Endothelial cell of umbilical vein (primary cell): Measurements from ENCODE around the gene SLC22A4. TPM values are rescaled to one million over a fixed set of nuclear protein-coding genes. Genes with fewer than 3 reads are reported as not detected.
A peak's percentile ranks its signal among the peaks of the same experiment; 100 is the strongest.

Experiments used
- BruUV-seq: library from RNA; stranded (reverse); fragments of 400-500 nt; replicated peaks from 2 replicates; lab custom pipeline; 2021; lab: Mats Ljungman, UMichigan
- CTCF ChIA-PET: fragments of 300-600, 350-600 bp; sonication (Branson Sonifier 250); formaldehyde crosslinking; loops from one replicate; lab custom pipeline; 2021; ENCODE audit warnings: antibody characterized with exemption, inconsistent platforms; lab: Charles Lee
- POLR2A ChIA-PET: fragments of 300-600, 350-600 bp; sonication (Branson Sonifier 250); formaldehyde crosslinking; loops from one replicate; lab custom pipeline; 2021; ENCODE audit warnings: antibody characterized with exemption, inconsistent platforms; lab: Charles Lee
- DNase-seq: peaks from one replicate; pipeline ENCODE4 v3.0.0-alpha.2; 2011; ENCODE audit warnings: low read depth, low spot score
- FAIRE-seq: peaks from 2 replicates; lab custom pipeline; 2011; peaks lifted over from hg19 to GRCh38; lab: Jason Lieb, UNC
- H2AFZ ChIP-seq: 2 replicates; pipeline ENCODE4 v1.6.0; 2012; ENCODE audit warnings: low read depth, low read length, control low read depth, inconsistent platforms
- H3K27ac ChIP-seq: 2 replicates; pipeline ENCODE4 v1.5.1; 2011; ENCODE audit warnings: low read depth, mild to moderate bottlenecking, control low read depth, low read length, moderate library complexity; ENCODE audit not compliant: insufficient read depth
- H3K27me3 ChIP-seq, 2 experiments: 2 replicates each; pipeline versions ENCODE4 v1.6.0 to v1.6.1; 2011; ENCODE audit warnings: low read length in 2 of 2, mixed read lengths in 1 of 2; ENCODE audit not compliant: control insufficient read depth in 2 of 2, insufficient read depth in 2 of 2
- H3K36me3 ChIP-seq, 2 experiments: 2 replicates in 1 of 2; 3 replicates in 1 of 2; pipeline ENCODE4 v1.5.1; 2011; ENCODE audit warnings: low read length in 2 of 2, mild to moderate bottlenecking in 1 of 2, moderate library complexity in 1 of 2; ENCODE audit not compliant: control insufficient read depth in 2 of 2, insufficient read depth in 2 of 2; ENCODE audit errors: extremely low read depth in 1 of 2
- H3K4me1 ChIP-seq: 3 replicates; pipeline ENCODE4 v1.5.1; 2011; ENCODE audit warnings: mild to moderate bottlenecking, low read length; ENCODE audit not compliant: control insufficient read depth, insufficient read depth; ENCODE audit errors: extremely low read depth
- H3K4me2 ChIP-seq: 2 replicates; pipeline ENCODE4 v1.6.1; 2011; ENCODE audit warnings: low read length, control low read depth, mixed read lengths; ENCODE audit not compliant: insufficient read depth
- H3K4me3 ChIP-seq, 3 experiments: fragments of 200-600 bp in 1 of 3; sonication (generic), shearing (Covaris generic) in 1 of 3; replicated peaks in 1 of 3; 2 replicates each; pipeline ENCODE4 v1.5.1; 2011 to 2016; ENCODE audit warnings: control low read depth in 3 of 3, low read length in 3 of 3, mild to moderate bottlenecking in 2 of 3, inconsistent platforms in 1 of 3, low read depth in 1 of 3, moderate library complexity in 1 of 3; ENCODE audit not compliant: insufficient read depth in 1 of 3
- H3K79me2 ChIP-seq: 2 replicates; pipeline ENCODE4 v1.6.0; 2012; ENCODE audit warnings: low read length, inconsistent platforms; ENCODE audit not compliant: control insufficient read depth, insufficient read depth
- H3K9ac ChIP-seq: replicated peaks from 2 replicates; pipeline ENCODE3; 2011; ENCODE audit warnings: low read length, control low read depth; ENCODE audit not compliant: insufficient read depth; ENCODE audit errors: extremely low read depth
- H3K9me1 ChIP-seq: replicated peaks from 3 replicates; pipeline ENCODE4 v1.6.0; 2011; ENCODE audit warnings: mild to moderate bottlenecking, low read length; ENCODE audit not compliant: control insufficient read depth, insufficient read depth; ENCODE audit errors: extremely low read depth
- H3K9me3 ChIP-seq: replicated peaks from 2 replicates; pipeline ENCODE4 v1.5.1; 2012; ENCODE audit warnings: low read length, inconsistent platforms; ENCODE audit not compliant: control insufficient read depth, insufficient read depth
- H4K20me1 ChIP-seq: replicated peaks from 2 replicates; pipeline ENCODE3; 2011; ENCODE audit warnings: mild to moderate bottlenecking, low read length; ENCODE audit not compliant: control insufficient read depth, insufficient read depth; ENCODE audit errors: extremely low read depth
- EZH2 ChIP-seq: IDR thresholded peaks from 2 replicates; pipeline ENCODE4 v1.6.1; 2012; ENCODE audit warnings: borderline replicate concordance, low read depth, mild to moderate bottlenecking, moderate library complexity, low read length, inconsistent platforms; ENCODE audit not compliant: severe bottlenecking
- FOS ChIP-seq: IDR thresholded peaks from 2 replicates; pipeline ENCODE4 v1.6.1; 2011; ENCODE audit warnings: mild to moderate bottlenecking, low read length, moderate library complexity, borderline replicate concordance; ENCODE audit not compliant: insufficient read depth
- GATA2 ChIP-seq: IDR thresholded peaks from 2 replicates; pipeline ENCODE4 v1.7.0; 2011; ENCODE audit warnings: low read depth, mild to moderate bottlenecking, moderate library complexity, mixed read lengths, low read length; ENCODE audit not compliant: insufficient read length, insufficient read depth
- JUN ChIP-seq: IDR thresholded peaks from 2 replicates; pipeline ENCODE4 v1.6.1; 2011; ENCODE audit warnings: borderline replicate concordance, low read depth; ENCODE audit not compliant: insufficient read length, insufficient read depth
- MYC ChIP-seq: IDR thresholded peaks from one replicate; pipeline ENCODE4 v1.6.1; 2011; ENCODE audit warnings: mild to moderate bottlenecking, low read depth, low read length
- POLR2A ChIP-seq: IDR thresholded peaks from 2 replicates; pipeline ENCODE4 v1.6.1; 2012; ENCODE audit warnings: low read depth, mild to moderate bottlenecking, control low read depth, low read length
- POLR2AphosphoS5 ChIP-seq: IDR thresholded peaks from 2 replicates; pipeline ENCODE4 v1.6.1; 2012; ENCODE audit warnings: low read depth, mild to moderate bottlenecking, control low read depth, low read length, moderate library complexity; ENCODE audit not compliant: insufficient read depth
- dilution Hi-C: fragments of 300-500 bp; cut with MboI; formaldehyde crosslinking; loops from one replicate; pipeline ENCODE4 v1.15.0; 2019; ENCODE audit warnings: low sequenced_read_pairs; ENCODE audit not compliant: extremely low pct_ligation_motif_present
- intact Hi-C: fragments of 100-400 bp; cut with micrococcal nuclease; formaldehyde crosslinking; loops from one replicate; pipeline ENCODE4 v1.10.0; 2022
- polyA plus RNA-seq, 4 experiments: library from polyadenylated mRNA; depleted of rRNA in 3 of 4; stranded (reverse) in 3 of 4; unstranded in 1 of 4; fragments of >200 nt; gene quantifications; 2 replicates each; pipeline versions ENCODE4 v1.2.1 to v1.2.3, GENCODE V29; 2011 to 2012; ENCODE audit warnings: missing spikeins in 1 of 4
- total RNA-seq: library from RNA; stranded (reverse); gene quantifications from 2 replicates; pipeline ENCODE4 v1.2.3, GENCODE V29; 2021
- TF ChIP-seq, protein P1 (sequence below), 2 donors: IDR thresholded peaks; 1 replicate in 1 of 2; 2 replicates in 1 of 2; pipeline ENCODE4 v1.5.1; 2011; ENCODE audit warnings: low read length in 2 of 2, mild to moderate bottlenecking in 2 of 2, moderate library complexity in 2 of 2, control low read depth in 1 of 2, inconsistent platforms in 1 of 2, low read depth in 1 of 2; ENCODE audit not compliant: insufficient read depth in 1 of 2; ENCODE audit errors: extremely low read depth in 1 of 2
- TF ChIP-seq, protein P2 (sequence below): IDR thresholded peaks from 2 replicates; pipeline ENCODE4 v1.6.1; 2011; ENCODE audit not compliant: insufficient read depth, insufficient read length

The SLC22A4 gene
- total and polyA plus RNA-seq, 2 donors (not counting 3 experiments of a cell fraction or from before 2014, with no cell fraction given): 4.9 to 6.9 TPM

DNA sequence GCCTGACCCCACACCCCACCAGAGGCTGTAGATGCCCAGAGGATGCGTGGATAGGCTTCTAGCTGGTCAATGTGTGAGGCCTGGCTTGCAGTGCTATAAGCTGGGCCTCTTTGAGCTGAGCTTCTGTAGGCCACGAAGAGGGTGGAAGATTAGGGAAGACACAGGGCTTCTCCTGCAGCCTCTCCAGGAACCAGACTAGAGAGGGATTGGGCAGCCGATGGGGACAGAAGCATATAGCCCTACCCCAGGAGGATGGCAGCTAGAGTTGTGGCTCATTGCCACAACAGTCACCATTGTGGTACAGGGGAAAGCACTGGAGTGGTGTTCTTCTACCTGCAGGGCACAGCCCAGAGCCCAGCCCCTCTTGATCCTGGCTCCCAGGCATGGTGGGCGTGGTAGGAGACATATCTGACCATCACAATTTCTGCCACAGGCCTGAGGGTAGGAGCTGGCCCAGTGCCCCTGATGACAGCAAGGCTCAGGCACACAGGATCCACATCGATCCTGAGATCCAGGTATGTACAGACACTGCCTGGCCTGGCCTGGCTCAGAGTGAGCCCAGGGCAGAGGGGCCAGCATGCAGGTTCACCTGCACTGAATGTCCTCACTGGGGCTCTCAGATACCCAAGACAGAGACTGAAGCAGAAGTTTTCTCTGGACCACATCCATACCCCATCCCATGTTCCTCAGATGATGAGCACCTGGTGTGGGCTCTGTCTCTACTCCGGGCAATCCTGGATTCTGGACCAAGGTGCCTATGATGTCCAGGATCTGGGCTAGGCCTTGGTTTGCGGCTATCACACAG is 28.0 kb upstream of the SLC22A4 start:
- Histone ChIP-seq H3K4me1 (peaks cover 54% of the 10 kb centered on the region), H3K27ac (peak overlapping the region; percentile 89), H2AFZ (no peak overlapping the region), H3K79me2 (peaks cover 14% of the 10 kb centered on the region), H3K9me1 (no peaks in the 10 kb centered on the region), H3K36me3 (peaks cover 8 to 25% of the 10 kb centered on the region in 2 experiments), H3K9me3 (no peaks in the 10 kb centered on the region), H3K9ac (peak overlapping the region; percentile 46), H3K27me3 (no peaks in the 10 kb centered on the region), H3K4me2 (no peak overlapping the region), H3K4me3 (no peak overlapping the region), H4K20me1 (no peaks in the 10 kb centered on the region)
- TF ChIP-seq JUN (no peak), POLR2AphosphoS5 (no peak), MYC (no peak), POLR2A (no peak), EZH2 (no peak), FOS (no peak), GATA2 (no peak)
- TF ChIP-seq, protein P1, sequence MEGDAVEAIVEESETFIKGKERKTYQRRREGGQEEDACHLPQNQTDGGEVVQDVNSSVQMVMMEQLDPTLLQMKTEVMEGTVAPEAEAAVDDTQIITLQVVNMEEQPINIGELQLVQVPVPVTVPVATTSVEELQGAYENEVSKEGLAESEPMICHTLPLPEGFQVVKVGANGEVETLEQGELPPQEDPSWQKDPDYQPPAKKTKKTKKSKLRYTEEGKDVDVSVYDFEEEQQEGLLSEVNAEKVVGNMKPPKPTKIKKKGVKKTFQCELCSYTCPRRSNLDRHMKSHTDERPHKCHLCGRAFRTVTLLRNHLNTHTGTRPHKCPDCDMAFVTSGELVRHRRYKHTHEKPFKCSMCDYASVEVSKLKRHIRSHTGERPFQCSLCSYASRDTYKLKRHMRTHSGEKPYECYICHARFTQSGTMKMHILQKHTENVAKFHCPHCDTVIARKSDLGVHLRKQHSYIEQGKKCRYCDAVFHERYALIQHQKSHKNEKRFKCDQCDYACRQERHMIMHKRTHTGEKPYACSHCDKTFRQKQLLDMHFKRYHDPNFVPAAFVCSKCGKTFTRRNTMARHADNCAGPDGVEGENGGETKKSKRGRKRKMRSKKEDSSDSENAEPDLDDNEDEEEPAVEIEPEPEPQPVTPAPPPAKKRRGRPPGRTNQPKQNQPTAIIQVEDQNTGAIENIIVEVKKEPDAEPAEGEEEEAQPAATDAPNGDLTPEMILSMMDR (IDR thresholded peaks at IDR 0.05; ENCODE audit: extremely low read depth in 1 of 2, insufficient read depth in 1 of 2, low read depth in 1 of 2, low read length in 2 of 2): no peak
- TF ChIP-seq, protein P2, sequence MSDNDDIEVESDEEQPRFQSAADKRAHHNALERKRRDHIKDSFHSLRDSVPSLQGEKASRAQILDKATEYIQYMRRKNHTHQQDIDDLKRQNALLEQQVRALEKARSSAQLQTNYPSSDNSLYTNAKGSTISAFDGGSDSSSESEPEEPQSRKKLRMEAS: no peak
- no peak for DNase-seq
- CTCF ChIA-PET: interaction anchor here (1.0 to 7.8 kb wide), 3 partner anchors 28 to 76 kb away, joined by 3 to 93 read pairs (median 3); partner anchors contain the start of gene SLC22A4
- dilution Hi-C loops: no loop called here
- FAIRE-seq: no peak
- BruUV-seq: no TSS peak
- intact Hi-C loops: loop anchor here (10.0 kb wide), 1 partner anchor 451 kb away; no protein-coding TSS in a partner anchor
- POLR2A ChIA-PET: interaction anchor here (1.8 kb wide), 1 partner anchor 28 kb away, joined by 6 read pairs; the partner anchor contains the start of gene SLC22A4
